Spleen (tissue), 11 donors: ENCODE data around the gene ADAMTS14. TPM values are rescaled to one million over a fixed set of nuclear protein-coding genes. Genes with fewer than 3 reads are reported as not detected.

Experiments used
- DNase-seq: peaks from one replicate; pipeline ENCODE4 v3.0.0-alpha.2; 2020
- H3K27ac ChIP-seq, 8 donors: fragments of 200-600 bp; sonication (generic) in 7 of 8; 1 replicate in 4 of 8; 2 replicates in 4 of 8; pipeline versions ENCODE4 v1.5.0 to v1.8.0; 2016 to 2021; ENCODE audit warnings: inconsistent platforms in 4 of 8, mild to moderate bottlenecking in 4 of 8, moderate library complexity in 1 of 8
- H3K27me3 ChIP-seq, 7 donors: fragments of 200-600 bp; sonication (generic) in 6 of 7; replicated peaks in 1 of 7; 1 replicate in 4 of 7; 2 replicates in 3 of 7; pipeline versions ENCODE4 v1.5.0 to v1.8.0; 2016 to 2021; ENCODE audit warnings: inconsistent platforms in 3 of 7, mild to moderate bottlenecking in 1 of 7
- H3K36me3 ChIP-seq, 6 donors: fragments of 200-600 bp; sonication (generic) in 5 of 6; 1 replicate in 4 of 6; 2 replicates in 2 of 6; pipeline versions ENCODE4 v1.5.0 to v1.8.0; 2016 to 2021; ENCODE audit warnings: inconsistent platforms in 2 of 6
- H3K4me1 ChIP-seq, 6 donors: fragments of 200-600 bp; sonication (generic) in 5 of 6; 1 replicate in 3 of 6; 2 replicates in 3 of 6; pipeline versions ENCODE4 v1.5.0 to v1.8.0; 2016 to 2021; ENCODE audit warnings: inconsistent platforms in 3 of 6
- H3K4me3 ChIP-seq, 8 donors: fragments of 200-600 bp; sonication (generic) in 7 of 8; 1 replicate in 4 of 8; 2 replicates in 4 of 8; pipeline versions ENCODE4 v1.5.0 to v1.8.0; 2016 to 2021; ENCODE audit warnings: inconsistent platforms in 4 of 8, mild to moderate bottlenecking in 4 of 8, moderate library complexity in 2 of 8
- H3K9me3 ChIP-seq, 8 donors: fragments of 200-600 bp; sonication (generic) in 7 of 8; 1 replicate in 4 of 8; 2 replicates in 4 of 8; pipeline versions ENCODE4 v1.5.0 to v1.8.0; 2016 to 2021; ENCODE audit warnings: inconsistent platforms in 4 of 8
- POLR2A ChIP-seq, 3 donors: fragments of 450-650 bp; IDR thresholded peaks; one replicate each; pipeline ENCODE4 v1.5.1; 2017; ENCODE audit warnings: antibody characterized with exemption in 3 of 3, mild to moderate bottlenecking in 1 of 3
- POLR2AphosphoS5 ChIP-seq, 3 donors: sonication (generic); formaldehyde crosslinking; IDR thresholded peaks; one replicate each; pipeline ENCODE4 v1.5.1; 2017; ENCODE audit warnings: antibody characterized with exemption in 3 of 3
- WGBS, 5 donors: extraction: QIAGEN DNeasy Blood & Tissue Kit in 3 of 5; methylation state at CpG; one replicate each; pipeline versions ENCODE4 v1.1.5 to v1.1.7; 2013 to 2018; 5-methylcytosine and 5-hydroxymethylcytosine counted together
- intact Hi-C: fragments of 100-400 bp; cut with DNase I; formaldehyde crosslinking; loops from one replicate; pipeline ENCODE4 v1.15.0; 2023; ENCODE audit warnings: low total_unique reads
- polyA plus RNA-seq, 3 donors: library from polyadenylated mRNA; stranded (reverse); fragments of 200-250 nt; gene quantifications; one replicate each; pipeline ENCODE4 v1.2.1, GENCODE V29; 2013
- total RNA-seq, 7 donors: library from RNA; depleted of rRNA in 3 of 7; stranded (reverse); fragments of >200 nt in 3 of 7; fragmentation: NEBNext Ultra II Directional in 4 of 7; extraction: Animal tissue kit (Norgen Biotek cat#: 25700) in 4 of 7; gene quantifications; one replicate each; pipeline versions ENCODE4 v1.1.0 to v1.2.1, GENCODE V29; 2016 to 2021
- TF ChIP-seq, protein P1 (sequence below), 11 experiments: fragments of 200-600 bp in 7 of 11; fragments of 450-650 bp in 4 of 11; sonication (generic) in 4 of 11; IDR thresholded peaks in 8 of 11; conservative IDR thresholded peaks in 3 of 11; 1 replicate in 7 of 11; 2 replicates in 4 of 11; pipeline versions ENCODE4 v1.4.0 to v1.8.0; 2016 to 2021; ENCODE audit warnings: antibody characterized with exemption in 11 of 11, inconsistent platforms in 4 of 11, mild to moderate bottlenecking in 1 of 11
- donor health status: healthy with polysubstance abuse.
- donor health status: DM: no; HTN: no; CAD: no; lungs with moderate emphysema.
- donor health status: DM: no; HTN: no; CAD: no.
- donor health status: Bipolar disorder and iron deficiency.
- donor health status: healthy.
- donor health status: DM: no; HTN: no; CAD: no.
- donor health status: DM: yes; HTN: yes; CAD: no.

Gene ADAMTS14
- total and polyA plus RNA-seq, 10 donors = 0.09 to 1.2 (median 0.36) TPM

DNA sequence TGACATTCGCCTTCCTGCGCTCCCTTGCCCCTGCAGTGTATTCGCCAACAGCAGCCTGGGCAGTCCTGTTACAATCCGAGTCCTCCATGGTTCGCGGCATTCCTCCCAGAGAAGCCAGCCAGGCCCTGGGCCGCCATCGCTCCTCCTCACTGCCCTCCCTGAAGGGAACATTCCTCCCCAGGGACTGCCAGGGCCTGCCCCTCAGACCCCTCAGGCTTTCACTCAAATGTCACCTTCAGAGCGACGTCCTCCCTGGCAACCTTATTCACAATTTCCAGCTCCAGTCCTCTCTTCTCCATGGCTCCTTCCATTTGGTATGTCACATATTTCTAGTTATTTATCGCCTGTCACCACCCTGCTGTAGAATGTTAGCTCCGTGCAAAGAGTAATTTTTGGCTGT, 17.4 kb downstream of the ADAMTS14 start:
- no peaks in the 10 kb centered on the region for H3K9me3 ChIP-seq
- no peak overlapping the region for H3K27ac ChIP-seq
- H3K4me1 ChIP-seq = peaks cover 0 to 13% (median 4%) of the 10 kb centered on the region in 6 donors
- no peaks in the 10 kb centered on the region for H3K27me3 ChIP-seq
- no peak for DNase-seq
- no peaks in the 10 kb centered on the region for H3K36me3 ChIP-seq
- TF ChIP-seq, protein P1, sequence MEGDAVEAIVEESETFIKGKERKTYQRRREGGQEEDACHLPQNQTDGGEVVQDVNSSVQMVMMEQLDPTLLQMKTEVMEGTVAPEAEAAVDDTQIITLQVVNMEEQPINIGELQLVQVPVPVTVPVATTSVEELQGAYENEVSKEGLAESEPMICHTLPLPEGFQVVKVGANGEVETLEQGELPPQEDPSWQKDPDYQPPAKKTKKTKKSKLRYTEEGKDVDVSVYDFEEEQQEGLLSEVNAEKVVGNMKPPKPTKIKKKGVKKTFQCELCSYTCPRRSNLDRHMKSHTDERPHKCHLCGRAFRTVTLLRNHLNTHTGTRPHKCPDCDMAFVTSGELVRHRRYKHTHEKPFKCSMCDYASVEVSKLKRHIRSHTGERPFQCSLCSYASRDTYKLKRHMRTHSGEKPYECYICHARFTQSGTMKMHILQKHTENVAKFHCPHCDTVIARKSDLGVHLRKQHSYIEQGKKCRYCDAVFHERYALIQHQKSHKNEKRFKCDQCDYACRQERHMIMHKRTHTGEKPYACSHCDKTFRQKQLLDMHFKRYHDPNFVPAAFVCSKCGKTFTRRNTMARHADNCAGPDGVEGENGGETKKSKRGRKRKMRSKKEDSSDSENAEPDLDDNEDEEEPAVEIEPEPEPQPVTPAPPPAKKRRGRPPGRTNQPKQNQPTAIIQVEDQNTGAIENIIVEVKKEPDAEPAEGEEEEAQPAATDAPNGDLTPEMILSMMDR (IDR thresholded peaks at IDR 0.05 in 8 of 11, conservative IDR thresholded peaks at IDR 0.05 in 3 of 11) = no peak
- TF ChIP-seq POLR2A (IDR thresholded peaks at IDR 0.05) (no peak), POLR2AphosphoS5 (IDR thresholded peaks at IDR 0.05) (no peak)
- 92 to 98% (median 95%) methylated on average over 10 to 12 of the region's 12 CpGs; no CpG with 5 or more reads in 1 of the 5 donors for WGBS, 5 donors
- intact Hi-C loops = no loop called here
- no peak overlapping the region for H3K4me3 ChIP-seq

DNA sequence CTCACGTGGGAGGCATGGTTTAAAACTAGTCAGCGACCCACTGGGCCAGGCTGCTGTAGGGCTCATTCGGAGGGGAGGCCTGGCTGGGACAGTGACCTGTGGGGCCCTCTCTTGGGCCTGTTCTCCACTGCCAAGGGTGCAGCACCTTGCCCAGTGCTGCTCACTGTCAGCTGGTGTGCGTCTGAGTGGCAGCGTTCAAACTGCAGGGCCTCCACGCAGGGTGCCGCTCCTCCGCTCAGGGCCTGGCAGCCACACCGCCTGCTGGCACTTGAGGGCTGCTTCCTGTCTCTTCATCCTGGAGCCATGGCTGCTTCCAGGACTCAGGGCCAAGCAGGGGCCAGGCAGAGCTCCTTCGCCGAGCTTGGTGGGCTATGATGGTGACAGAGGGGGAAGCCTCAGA, 18.3 kb downstream of the ADAMTS14 start:
- Histone ChIP-seq H3K36me3 (no peaks in the 10 kb centered on the region), H3K27ac (no peak overlapping the region), H3K27me3 (no peaks in the 10 kb centered on the region), H3K4me1 (peaks cover 0 to 13% (median 4%) of the 10 kb centered on the region in 6 donors), H3K4me3 (no peak overlapping the region), H3K9me3 (no peaks in the 10 kb centered on the region)
- intact Hi-C loops = no loop called here
- 48 to 75% (median 67%) methylated on average over 2 to 11 of the region's 11 CpGs; no CpG with 5 or more reads in 1 of the 5 donors for WGBS, 5 donors
- TF ChIP-seq POLR2AphosphoS5 (IDR thresholded peaks at IDR 0.05) = no peak
- TF ChIP-seq, protein P1 (IDR thresholded peaks at IDR 0.05 in 8 of 11, conservative IDR thresholded peaks at IDR 0.05 in 3 of 11) = no peak
- no peak for TF ChIP-seq POLR2A (IDR thresholded peaks at IDR 0.05)
- no peak for DNase-seq

DNA sequence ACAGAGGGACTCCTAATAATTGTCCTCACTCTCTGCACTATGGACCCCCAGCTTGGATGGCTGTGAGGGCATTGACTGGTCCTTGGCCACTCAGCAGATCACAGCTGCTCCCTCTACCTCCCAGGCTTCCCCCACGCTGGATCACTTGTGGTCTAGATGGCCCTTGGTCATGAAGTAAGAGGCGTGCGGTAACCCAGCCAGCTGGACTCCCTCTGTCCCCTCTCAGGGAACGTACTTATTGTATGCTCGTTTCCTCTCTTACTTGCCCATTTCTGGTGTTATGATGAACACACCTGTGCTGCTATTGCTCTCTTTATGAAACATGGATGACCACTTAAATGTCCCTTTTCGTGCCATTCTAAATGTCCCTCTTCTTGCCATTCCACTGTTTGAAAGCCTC, 19.3 kb downstream of the ADAMTS14 start:
- Histone ChIP-seq H3K36me3 (no peaks in the 10 kb centered on the region), H3K27ac (no peak overlapping the region), H3K27me3 (peaks cover 0 to 3% (median 0%) of the 10 kb centered on the region in 7 donors), H3K4me3 (no peak overlapping the region), H3K9me3 (no peaks in the 10 kb centered on the region), H3K4me1 (peaks cover 0 to 13% (median 4%) of the 10 kb centered on the region in 6 donors)
- intact Hi-C loops = no loop called here
- DNase-seq = no peak
- WGBS, 5 donors = 72 to 86% (median 83%) methylated on average over 6 of the region's 6 CpGs
- TF ChIP-seq, protein P1 (IDR thresholded peaks at IDR 0.05 in 8 of 11, conservative IDR thresholded peaks at IDR 0.05 in 3 of 11) = no peak
- TF ChIP-seq POLR2A (IDR thresholded peaks at IDR 0.05) (no peak), POLR2AphosphoS5 (IDR thresholded peaks at IDR 0.05) (no peak)

DNA sequence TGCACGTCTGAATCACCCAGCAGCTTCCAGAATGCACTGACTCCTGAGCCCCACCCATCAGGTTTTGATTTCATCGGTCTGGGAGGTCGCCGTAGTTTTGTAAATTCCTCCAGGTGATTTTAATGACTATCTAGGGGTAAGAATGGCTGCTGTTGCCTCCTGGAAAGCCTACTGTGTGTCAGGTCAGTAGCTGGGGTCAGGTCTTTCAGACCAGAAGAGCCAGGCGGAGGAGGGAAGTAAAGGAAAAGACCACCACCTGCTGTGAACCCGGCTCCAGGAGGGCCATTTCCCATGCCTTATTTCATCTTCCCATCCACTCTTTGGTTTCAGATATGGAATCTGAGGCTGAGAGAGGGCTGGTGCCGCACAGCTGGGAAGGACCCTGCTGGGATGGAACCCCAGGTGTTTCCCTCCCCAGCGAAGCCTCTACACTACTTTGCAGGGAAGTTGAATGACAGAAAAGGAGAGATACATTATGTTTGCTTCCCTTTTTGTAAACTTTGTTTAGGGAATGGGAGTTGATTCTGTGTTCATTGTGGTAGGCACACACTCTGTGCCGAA, 19.8 kb downstream of the ADAMTS14 start:
- Histone ChIP-seq H3K4me1 (peaks cover 0 to 13% (median 4%) of the 10 kb centered on the region in 6 donors), H3K36me3 (no peaks in the 10 kb centered on the region), H3K27ac (no peak overlapping the region), H3K9me3 (no peaks in the 10 kb centered on the region), H3K4me3 (no peak overlapping the region), H3K27me3 (peaks cover 0 to 3% (median 0%) of the 10 kb centered on the region in 7 donors)
- TF ChIP-seq, protein P1 (IDR thresholded peaks at IDR 0.05 in 8 of 11, conservative IDR thresholded peaks at IDR 0.05 in 3 of 11) = no peak
- TF ChIP-seq POLR2AphosphoS5 (IDR thresholded peaks at IDR 0.05) (no peak), POLR2A (IDR thresholded peaks at IDR 0.05) (no peak)
- 64 to 69% (median 68%) methylated on average over 9 of the region's 9 CpGs for WGBS, 5 donors
- DNase-seq = no peak
- intact Hi-C loops = no loop called here
